SH-SY5Y (cell line): ENCODE measurements around the gene SUSD2.

ENCODE experiments used
- GATA2 ChIP-seq: IDR thresholded peaks from 2 replicates; pipeline ENCODE4 v1.6.1; 2011; ENCODE audit warnings: mild to moderate bottlenecking, low read depth, low read length
- GATA3 ChIP-seq: IDR thresholded peaks from 2 replicates; pipeline ENCODE4 v1.6.1; 2011; ENCODE audit warnings: low read depth, mild to moderate bottlenecking, low read length, moderate library complexity

GRCh38 chr22:24177456-24177855 lies 3.8 kb upstream of the SUSD2 start:
- TF ChIP-seq GATA3 (no peak), GATA2 (no peak)
